HG03342 (cell line): ENCODE results near the gene FES.
"Not testable (repeated sequence)": the region's sequence is repeated elsewhere in the genome, so short reads cannot be mapped to it uniquely, and the experiment has no call there.

ENCODE experiments used
- ATAC-seq: cut with Tn5 transposase; IDR thresholded peaks from one replicate; pipeline ENCODE4 v1.9.1; 2021; ENCODE audit warnings: mild to moderate bottlenecking, moderate library complexity; ENCODE audit not compliant: unreplicated experiment

FES gene

GRCh38 chr15:90860942-90861675 is 23.2 kb upstream of the FES start:
- ATAC-seq: no peak

GRCh38 chr15:90862487-90862886 is 21.8 kb upstream of the FES start:
- ATAC-seq: no peak

- no peak for ATAC-seq
These were observed 21.1 kb upstream of the FES start for GRCh38 chr15:90862964-90863778.

GRCh38 chr15:90863987-90864386 is 20.3 kb upstream of the FES start:
- ATAC-seq: no peak

GRCh38 chr15:90864507-90864906 is 19.8 kb upstream of the FES start:
- no peak for ATAC-seq

- no peak for ATAC-seq
These were observed 18.6 kb upstream of the FES start for GRCh38 chr15:90865702-90866101.

- no peak for ATAC-seq
These were observed 18.1 kb upstream of the FES start for GRCh38 chr15:90866161-90866715.

GRCh38 chr15:90866800-90867199 is 17.5 kb upstream of the FES start:
- no peak for ATAC-seq

- ATAC-seq: no peak
These were observed 16.0 kb upstream of the FES start, which contains the start of gene FURIN for GRCh38 chr15:90868261-90868689. Gene FURIN, plus strand, starts transcription at chr15:90868588. Its CDS starts 7,153 bp downstream, at chr15:90875741.

GRCh38 chr15:90869140-90869541 is 15.2 kb upstream of the FES start:
- ATAC-seq: no peak

GRCh38 chr15:90869601-90870353 is 14.5 kb upstream of the FES start:
- ATAC-seq: no peak

GRCh38 chr15:90870354-90871138 is 13.8 kb upstream of the FES start:
- ATAC-seq: no peak

GRCh38 chr15:90871139-90871715 is 13.1 kb upstream of the FES start:
- no peak for ATAC-seq

GRCh38 chr15:90871716-90872485 is 12.4 kb upstream of the FES start:
- no peak for ATAC-seq

- ATAC-seq: no peak
These were observed 11.7 kb upstream of the FES start for GRCh38 chr15:90872486-90873184.

- ATAC-seq: no peak
These were observed 10.8 kb upstream of the FES start for GRCh38 chr15:90873488-90873997.

- ATAC-seq: no peak
These were observed 10.2 kb upstream of the FES start for GRCh38 chr15:90873998-90874605.

- not testable (repeated sequence) for ATAC-seq
These were observed 9.3 kb upstream of the FES start for GRCh38 chr15:90874986-90875385.
